Frontal cortex (tissue), 4 donors: ENCODE results near the gene RMDN3. TPM values are rescaled to one million over a fixed set of nuclear protein-coding genes. Genes with fewer than 3 reads are reported as not detected.
A peak's percentile ranks its signal among the peaks of the same experiment; 100 is the strongest.

Source experiments
- DNase-seq, 2 donors: peaks; one replicate each; pipeline ENCODE4 v3.0.0; 2012; ENCODE audit warnings: low spot score in 2 of 2
- FAIRE-seq: peaks from 2 replicates; lab custom pipeline; 2012; peaks lifted over from hg19 to GRCh38; lab: Jason Lieb, UNC
- total RNA-seq: library from RNA; depleted of rRNA; stranded (reverse); fragments of >200 nt; gene quantifications from one replicate; pipeline ENCODE4 v1.2.3, GENCODE V29; 2014
- donor health status: control.
- donor health status: control.
- donor health status: control.

The RMDN3 gene
- total RNA-seq = 15.9 TPM

GRCh38 chr15:40754883-40755811 is at the start of gene RMDN3:
Gene RMDN3, minus strand, starts transcription at chr15:40755254. Its CDS starts 471 bp downstream, at chr15:40754783.
- FAIRE-seq (no peak), DNase-seq (peak; percentile 91 to 97)

- FAIRE-seq (no peak), DNase-seq (no peak)
Observed at GRCh38 chr15:40803688-40804087, 48.6 kb upstream of the RMDN3 start.

- FAIRE-seq = no peak
Observed at GRCh38 chr15:40803076-40803475, 48.0 kb upstream of the RMDN3 start.

GRCh38 chr15:40799523-40799922 is 44.5 kb upstream of the RMDN3 start:
- FAIRE-seq = no peak
- no peak for DNase-seq

More at GRCh38 chr15:40803076-40803475, 48.0 kb upstream of the RMDN3 start:
- DNase-seq = no peak

- no peak for DNase-seq
- no peak for FAIRE-seq
Observed at GRCh38 chr15:40796512-40796911, 41.5 kb upstream of the RMDN3 start.

GRCh38 chr15:40796041-40796440 is 41.0 kb upstream of the RMDN3 start:
- no peak for DNase-seq
- FAIRE-seq = no peak

- FAIRE-seq = no peak
- no peak for DNase-seq
Observed at GRCh38 chr15:40793216-40793989, 38.3 kb upstream of the RMDN3 start.

GRCh38 chr15:40792394-40792793 is 37.3 kb upstream of the RMDN3 start:
- DNase-seq (no peak), FAIRE-seq (no peak)

GRCh38 chr15:40790718-40791117 is 35.7 kb upstream of the RMDN3 start:
- DNase-seq (no peak), FAIRE-seq (no peak)

GRCh38 chr15:40789999-40790398 is 34.9 kb upstream of the RMDN3 start:
- DNase-seq (no peak), FAIRE-seq (no peak)

- no peak for FAIRE-seq
- DNase-seq = no peak
Observed at GRCh38 chr15:40789119-40789518, 34.1 kb upstream of the RMDN3 start.

- DNase-seq (no peak), FAIRE-seq (no peak)
Observed at GRCh38 chr15:40787991-40788390, 32.9 kb upstream of the RMDN3 start.

- no peak for FAIRE-seq
Observed at GRCh38 chr15:40787344-40787841, 32.3 kb upstream of the RMDN3 start.

GRCh38 chr15:40785814-40786213 is 30.8 kb upstream of the RMDN3 start:
- FAIRE-seq (no peak), DNase-seq (no peak)

More at GRCh38 chr15:40787344-40787841, 32.3 kb upstream of the RMDN3 start:
- DNase-seq = no peak

- DNase-seq (no peak), FAIRE-seq (no peak)
Observed at GRCh38 chr15:40785164-40785563, 30.1 kb upstream of the RMDN3 start.

- DNase-seq (no peak), FAIRE-seq (no peak)
Observed at GRCh38 chr15:40782609-40783227, 27.7 kb upstream of the RMDN3 start.

GRCh38 chr15:40776537-40777141 is 21.6 kb upstream of the RMDN3 start:
- no peak for FAIRE-seq
- no peak for DNase-seq

GRCh38 chr15:40775740-40776536 is 20.9 kb upstream of the RMDN3 start:
- no peak for DNase-seq
- FAIRE-seq = no peak

- DNase-seq = no peak
- FAIRE-seq = no peak
Observed at GRCh38 chr15:40775007-40775406, 20.0 kb upstream of the RMDN3 start.
